ENCODE measurements around the gene ATP2B2.

GRCh38 chr3:10331320-10331719 lies 174.1 kb downstream of the ATP2B2 start:
- no peak for TF ChIP-seq POLR2A (IDR thresholded peaks at IDR 0.05)
- TF ChIP-seq, protein P1, sequence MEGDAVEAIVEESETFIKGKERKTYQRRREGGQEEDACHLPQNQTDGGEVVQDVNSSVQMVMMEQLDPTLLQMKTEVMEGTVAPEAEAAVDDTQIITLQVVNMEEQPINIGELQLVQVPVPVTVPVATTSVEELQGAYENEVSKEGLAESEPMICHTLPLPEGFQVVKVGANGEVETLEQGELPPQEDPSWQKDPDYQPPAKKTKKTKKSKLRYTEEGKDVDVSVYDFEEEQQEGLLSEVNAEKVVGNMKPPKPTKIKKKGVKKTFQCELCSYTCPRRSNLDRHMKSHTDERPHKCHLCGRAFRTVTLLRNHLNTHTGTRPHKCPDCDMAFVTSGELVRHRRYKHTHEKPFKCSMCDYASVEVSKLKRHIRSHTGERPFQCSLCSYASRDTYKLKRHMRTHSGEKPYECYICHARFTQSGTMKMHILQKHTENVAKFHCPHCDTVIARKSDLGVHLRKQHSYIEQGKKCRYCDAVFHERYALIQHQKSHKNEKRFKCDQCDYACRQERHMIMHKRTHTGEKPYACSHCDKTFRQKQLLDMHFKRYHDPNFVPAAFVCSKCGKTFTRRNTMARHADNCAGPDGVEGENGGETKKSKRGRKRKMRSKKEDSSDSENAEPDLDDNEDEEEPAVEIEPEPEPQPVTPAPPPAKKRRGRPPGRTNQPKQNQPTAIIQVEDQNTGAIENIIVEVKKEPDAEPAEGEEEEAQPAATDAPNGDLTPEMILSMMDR (IDR thresholded peaks at IDR 0.05), result no peak

All from transverse colon (tissue), 3 donors.